HUDEP-2 (cell line): Measurements from ENCODE around the gene PSTPIP1.

ENCODE experiments used
- DNase-seq, 76 experiments: peaks; one replicate each; lab custom pipeline; 2025; ENCODE audit not compliant: unreplicated experiment in 76 of 76; lab: John Stamatoyannopoulos, UW

PSTPIP1 gene

DNA sequence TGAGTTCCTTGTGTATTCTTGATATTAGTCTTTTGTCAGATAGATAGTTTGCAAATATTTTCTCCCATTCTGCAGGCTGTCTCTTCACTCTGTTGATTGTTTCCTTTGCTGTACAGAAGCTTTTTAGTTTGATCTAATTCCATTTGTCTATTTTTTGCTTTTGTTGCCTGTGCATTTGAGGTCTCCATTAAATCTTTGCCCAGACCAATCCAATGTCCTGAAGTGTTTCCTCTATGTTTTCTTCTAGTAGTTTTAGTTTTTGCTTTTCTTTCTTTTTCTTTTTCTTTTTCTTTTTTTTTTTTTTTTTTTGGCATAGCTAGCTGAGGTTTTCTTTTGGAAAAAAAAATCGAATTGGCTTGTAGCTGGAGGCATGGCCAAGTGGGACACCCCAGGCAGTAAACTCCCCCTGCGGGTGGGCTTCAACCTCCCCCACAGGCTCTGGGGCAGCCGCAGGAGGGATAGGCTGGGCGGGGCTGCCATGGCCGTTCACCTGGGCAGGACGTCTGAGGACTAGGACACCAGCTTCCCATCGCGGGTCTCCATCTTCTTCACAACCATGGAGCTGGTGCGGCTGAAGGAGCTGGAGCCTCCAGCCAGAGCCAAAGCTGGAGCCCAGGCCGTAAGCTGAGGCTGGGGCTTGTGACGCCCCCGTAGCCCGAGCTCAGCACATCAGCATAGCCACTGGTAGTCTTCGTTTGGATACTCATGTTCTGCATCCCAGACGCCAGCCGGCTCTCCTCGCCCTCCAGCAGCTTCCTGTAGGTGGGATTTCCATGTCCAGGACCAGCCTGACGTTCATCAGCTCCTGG is 16.2 kb upstream of the PSTPIP1 start:
- DNase-seq, result no peak

DNA sequence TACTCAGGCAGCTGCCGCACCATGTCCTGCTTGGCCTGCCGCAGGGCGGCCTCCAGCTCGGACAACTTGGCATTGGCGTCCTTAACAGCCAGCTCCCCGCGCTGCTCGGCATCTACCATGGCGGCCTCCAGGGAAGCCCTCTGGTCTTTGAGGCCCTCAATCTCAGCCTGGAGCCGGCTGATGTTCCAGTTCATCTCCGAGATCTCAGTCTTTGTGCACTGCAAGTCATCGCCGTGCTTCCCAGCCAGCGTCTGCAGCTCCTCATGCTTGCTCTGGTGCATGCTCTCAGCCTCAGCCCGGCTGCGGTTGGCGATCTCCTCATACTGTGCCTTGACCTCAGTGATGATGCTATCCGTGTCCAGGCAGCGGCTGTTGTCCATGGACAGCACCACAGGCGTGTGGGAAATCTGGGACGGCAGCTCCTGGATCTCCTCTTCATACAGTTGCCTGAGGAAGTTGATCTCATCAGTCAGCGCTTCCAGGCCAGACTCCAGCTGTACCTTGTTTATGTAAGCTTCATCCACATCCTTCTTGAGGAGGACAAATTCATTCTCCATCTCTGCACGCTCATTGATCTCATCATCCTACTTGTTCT is 15.5 kb upstream of the PSTPIP1 start:
- DNase-seq, result no peak

DNA sequence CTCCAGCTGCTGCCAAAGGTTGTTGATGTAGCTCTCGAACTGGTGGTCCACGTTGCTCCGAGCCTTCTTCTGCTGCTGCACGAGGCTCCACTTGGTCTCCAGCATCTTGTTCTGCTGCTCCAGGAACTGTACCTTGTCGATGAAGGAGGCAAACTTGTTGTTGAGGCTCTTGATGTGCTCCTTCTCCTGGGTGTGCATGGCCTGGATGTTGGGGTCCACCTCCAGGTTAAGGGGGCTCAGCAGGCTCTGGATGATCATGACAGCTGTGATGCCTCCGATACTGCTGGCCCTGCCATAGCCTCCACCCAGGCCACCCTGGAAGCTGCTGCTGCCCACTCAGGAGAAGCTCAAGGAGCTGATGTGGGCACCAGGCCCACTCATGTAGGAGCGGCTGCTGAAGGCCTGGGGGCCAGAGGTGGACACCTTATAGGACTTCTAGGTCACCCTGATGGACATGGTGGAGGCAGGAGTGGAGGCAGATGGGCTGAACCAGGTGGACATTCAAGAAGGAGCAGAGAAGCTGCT is 14.9 kb upstream of the PSTPIP1 start:
- DNase-seq, result no peak

DNA sequence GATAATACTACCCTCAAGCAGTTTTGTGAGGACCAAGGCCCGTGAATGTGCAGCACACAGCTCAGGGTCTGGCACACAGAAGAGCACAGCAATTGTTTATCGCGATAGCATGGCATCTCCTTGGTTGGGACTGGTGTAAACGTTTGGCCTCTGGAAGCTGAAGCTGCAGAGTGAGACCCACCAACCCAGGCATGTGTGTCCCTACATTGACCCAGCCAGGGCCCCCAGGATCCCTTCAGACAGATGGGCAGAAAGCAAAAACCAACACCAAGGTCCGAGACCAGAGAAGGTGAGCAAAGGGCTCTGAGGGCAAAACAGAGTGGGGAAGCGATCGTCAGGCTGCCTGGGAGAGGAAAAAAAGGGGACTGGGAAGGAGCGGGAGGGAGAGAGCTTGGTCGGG is 12.6 kb upstream of the PSTPIP1 start:
- DNase-seq, result no peak

DNA sequence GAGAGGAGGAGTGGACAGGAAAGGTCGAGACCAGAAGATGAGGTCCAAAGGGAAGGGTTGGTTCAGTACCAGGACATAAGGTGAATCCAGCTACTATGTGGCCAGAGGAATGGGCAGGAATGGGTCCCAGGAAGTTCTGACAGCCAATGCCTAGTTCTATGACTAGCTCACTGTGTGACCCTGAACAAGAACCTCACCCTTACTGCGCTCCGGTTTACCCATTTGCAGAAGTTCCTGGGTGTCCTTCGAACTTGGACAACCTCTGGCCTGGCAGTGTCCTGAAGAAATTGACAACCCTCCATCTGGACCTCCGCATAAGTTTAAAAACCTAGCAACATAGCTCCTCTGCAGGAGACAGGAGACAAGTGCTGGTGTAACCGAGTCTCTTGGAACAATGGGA is 12.2 kb upstream of the PSTPIP1 start:
- no peak for DNase-seq

DNA sequence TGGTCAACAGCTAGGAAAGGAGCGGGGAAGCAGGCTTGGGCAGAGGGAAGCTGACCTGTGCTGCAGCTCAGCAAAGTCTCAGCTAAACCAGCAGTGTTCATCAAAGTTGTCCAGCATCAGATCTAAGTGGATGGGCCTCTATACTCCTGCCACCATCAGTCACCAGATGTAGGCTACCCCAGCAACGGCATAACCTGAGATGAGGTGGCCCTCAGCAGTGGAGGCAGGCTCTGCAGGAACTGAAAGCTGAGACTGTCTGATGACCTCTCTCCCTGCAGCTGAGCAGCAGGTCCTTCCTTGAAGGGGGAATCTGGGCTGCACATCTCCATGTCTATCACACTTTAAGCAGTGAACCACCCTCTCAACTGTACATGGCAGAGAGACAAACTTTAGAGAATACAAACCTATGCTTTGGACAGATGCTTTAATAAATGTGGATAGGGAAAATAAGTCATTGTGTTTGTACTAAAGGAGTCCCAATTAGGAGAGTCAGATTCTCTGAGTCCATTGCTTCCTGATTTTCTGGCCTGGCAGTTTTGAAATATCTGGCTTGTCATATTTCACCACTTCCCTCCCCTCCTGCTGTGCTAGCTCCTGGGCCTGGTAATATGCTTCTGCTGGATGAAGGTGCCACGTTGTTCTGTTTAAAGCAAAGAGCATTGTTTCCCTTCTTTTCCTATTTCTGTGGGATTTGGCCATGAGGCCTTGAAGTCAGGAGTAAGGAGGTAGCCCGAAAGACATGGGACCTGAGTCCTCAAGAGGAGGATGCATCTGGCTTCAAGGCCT is 11.1 kb upstream of the PSTPIP1 start:
- DNase-seq, result no peak

DNA sequence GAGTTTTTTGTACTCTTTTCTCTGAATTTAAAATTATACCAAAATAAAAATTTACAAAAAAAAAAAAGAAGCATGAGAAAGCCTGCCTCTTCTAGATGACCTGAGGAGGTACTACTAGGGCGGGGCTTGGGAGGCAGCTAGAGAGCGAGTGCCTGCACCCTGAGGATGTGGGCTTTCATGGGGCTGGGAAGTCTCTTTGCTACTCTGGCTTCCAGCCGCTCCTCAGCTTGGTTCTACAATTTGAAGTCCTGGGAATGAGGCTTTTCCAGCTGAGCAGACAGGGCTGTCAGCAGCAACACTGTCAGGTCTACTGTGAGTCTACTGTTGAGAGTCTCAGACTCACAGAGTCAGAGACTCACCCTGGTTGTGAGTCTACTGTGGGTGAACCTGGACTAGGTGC is 8.2 kb upstream of the PSTPIP1 start:
- no peak for DNase-seq

DNA sequence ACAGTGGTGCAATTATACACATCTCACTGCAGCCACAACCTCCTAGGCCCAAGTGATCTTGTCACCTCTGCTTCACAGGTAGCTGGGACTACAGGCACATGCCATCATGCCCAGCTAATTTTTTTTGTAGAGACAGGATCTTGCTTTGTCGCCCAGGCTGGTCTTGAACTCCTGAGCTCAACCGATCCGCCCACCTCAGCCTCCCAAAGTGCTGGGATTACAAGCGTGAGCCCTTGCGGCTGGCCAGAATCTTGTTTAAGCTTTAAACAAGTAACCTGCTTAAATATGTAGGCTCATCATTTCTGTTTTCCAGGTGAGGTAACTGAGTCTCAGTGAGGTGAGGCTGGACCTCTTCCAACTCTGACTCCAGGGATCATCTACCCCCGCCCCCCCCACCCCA is 7.7 kb upstream of the PSTPIP1 start:
- no peak for DNase-seq

DNA sequence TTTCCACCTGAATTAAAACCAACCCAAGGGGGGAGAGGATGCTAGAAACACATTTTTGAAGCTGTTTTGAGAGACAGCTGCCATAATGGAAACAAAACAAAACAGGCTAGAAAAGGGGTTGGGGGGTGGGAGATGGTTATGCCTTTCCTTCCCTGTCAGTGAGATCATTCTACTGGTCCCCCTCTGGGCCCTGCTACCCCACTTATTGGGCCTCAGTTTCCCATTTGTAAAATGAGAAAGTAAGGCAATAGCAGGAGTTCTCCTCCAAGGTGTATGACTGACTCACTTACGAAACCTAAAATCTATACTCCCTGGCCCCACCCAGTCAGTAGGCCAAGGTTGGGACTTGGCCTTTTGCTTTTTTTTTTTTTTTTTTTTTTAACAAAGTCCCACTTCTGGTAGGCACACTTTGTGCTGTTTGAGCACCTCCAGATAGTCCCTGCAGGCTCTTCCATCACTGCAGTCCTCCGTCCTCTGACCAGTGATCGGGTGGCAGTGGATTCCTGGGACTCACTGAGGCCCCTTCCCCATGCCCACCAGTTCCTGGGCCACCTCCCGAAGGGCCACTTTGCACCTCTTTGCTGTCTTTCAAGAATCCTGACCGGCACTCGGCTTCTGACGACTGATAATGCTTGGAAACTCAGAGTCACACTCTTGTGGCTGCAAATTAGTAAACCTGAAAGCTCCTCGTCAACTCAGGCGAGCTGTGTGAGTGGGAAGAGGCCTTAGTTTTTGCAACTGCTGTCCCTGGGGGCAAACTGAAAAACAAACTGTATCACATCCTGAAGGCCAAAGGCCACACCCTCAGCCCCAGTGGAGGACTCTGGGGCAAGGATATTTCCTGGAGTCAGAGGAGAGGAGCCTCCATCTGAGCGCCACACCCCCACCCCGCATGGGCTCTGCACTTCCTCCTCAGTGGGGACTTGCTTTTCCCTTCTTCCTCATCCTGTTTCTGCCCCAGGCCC is 6.7 kb upstream of the PSTPIP1 start:
- DNase-seq, result no peak

DNA sequence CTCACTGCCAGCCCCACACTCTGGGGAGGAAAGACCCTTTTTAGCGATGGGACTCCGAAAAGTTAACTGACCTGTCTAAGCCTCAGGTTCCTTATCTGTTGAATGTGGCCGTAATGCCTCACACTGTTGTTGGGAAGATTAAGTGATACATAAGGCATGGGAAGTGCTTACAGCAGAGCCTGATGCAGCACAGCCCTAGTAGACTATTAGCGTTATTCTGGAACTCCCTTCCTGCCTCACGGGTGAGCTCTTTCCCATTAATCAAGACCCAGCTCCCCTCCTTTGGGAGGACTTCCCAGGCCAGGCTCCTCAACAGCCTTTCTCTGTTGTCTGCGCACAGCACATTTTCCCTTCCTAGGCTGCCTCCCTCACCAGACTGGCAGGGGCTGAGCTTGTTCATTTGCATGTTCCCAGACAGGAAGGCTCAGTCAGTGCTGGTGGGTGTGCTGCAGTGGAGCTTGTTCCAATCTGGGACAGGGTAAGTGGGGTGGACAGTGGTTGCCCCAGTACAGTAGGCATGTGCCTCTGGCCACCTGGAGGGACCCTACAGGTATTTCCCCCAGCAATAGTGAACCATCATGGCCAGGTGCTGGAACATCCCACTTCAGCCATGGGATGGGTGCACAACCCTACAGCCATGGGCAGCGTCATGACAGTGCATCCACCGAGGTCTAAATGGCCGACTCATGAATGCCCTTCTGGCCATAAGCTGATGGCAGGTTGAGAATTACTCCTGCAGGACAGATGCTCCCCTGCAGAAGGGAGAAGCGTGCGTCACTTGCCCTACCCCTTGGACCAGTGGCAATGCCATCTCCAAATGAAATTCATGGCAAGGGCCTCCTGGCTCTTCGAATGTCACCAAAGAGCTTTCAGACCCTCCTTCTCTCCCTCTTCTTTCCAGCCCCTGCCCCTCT is 5.8 kb upstream of the PSTPIP1 start:
- DNase-seq, result no peak

DNA sequence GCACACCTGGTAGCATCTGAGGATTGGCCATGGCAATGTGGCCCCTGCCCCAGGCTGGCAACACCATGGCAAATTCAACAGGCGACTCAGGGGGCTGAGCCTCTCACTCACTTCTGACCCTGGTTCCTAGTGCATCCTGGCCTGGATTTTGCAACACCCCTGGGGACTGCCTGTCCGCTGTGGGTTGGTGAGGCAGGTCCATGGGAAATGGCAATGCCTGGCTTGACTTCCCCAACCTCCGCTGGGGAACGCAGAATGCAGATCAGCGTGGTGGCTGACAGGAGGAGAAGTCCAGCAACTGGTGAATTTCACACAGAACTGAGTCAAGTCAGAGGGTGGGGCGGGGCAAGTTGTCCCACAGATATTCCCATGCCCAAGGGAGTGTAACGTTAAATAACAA is 3.9 kb upstream of the PSTPIP1 start:
- DNase-seq, result no peak

DNA sequence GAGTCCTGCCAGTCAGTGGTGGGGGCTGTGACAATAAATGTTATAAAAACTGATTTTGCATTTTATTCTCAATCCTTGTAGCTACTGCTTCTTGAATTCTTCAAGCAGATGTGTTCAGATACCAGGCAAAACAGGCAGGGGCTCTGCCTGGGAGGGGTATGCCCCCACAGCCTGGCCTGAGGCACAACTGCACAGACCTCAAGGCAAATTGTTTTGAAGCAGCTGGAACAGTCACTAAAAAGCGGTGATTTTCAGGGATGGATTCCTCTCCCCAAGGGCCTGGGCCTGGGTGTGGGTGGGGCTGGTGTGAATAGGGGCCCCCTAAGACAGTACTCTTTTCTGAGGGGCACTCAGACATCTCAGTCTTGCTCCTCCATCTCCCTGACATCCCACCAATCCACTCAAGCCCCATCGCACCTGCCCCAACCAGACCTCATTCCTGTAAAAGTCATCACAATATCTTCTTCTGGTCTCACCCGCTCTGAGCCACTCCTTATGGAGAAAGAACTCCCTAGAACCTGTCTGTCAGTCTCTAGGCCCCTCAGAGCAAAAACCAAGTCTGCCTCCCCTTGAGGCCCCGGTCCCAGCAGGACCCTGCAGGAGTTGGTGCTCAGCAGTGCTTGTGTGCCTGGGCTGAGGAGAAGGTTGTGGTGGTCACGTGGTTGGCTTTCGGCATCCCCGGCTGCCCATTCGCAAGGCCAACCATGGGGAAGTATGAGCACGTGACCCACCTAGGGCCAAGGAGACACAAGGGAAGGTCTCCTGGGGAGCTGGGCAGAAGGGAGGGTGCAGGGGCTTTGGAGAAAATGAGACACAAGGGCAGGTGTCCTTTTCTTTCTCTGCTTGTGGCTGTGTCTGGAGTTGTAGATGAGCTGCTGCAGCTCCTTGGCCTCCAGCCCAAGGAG is 2.9 kb upstream of the PSTPIP1 start:
- no peak for DNase-seq

DNA sequence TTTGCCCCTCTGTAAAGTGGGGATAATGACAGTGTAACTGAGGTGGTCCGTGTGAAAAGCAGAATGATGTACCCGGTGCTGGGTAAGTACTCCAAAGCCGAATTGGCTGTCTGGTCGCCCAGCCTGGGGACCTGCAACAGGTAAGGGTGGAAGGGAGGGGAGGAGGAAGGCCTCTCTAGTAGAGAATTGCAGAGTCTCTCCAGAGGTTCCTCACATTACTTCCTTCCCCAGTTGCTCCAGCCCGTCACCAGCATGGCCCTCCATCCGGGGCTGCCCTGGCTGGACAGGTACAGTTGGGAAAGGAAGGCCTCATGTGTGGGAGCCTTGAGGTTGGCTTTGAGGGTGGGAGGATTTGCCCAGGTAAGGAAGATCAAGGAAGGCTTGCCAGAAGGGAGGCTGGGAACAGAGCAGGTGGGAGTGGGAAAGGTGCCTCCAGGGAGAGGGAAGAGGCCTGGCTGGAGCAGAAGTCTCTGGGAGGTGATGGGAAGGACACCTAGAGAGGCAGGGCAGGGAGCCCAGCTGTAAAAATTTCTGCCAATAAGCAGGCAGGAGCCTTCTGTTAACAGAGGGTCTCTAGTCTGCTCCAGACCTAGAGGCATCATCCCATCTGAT is 1.7 kb upstream of the PSTPIP1 start:
- DNase-seq, result no peak

DNA sequence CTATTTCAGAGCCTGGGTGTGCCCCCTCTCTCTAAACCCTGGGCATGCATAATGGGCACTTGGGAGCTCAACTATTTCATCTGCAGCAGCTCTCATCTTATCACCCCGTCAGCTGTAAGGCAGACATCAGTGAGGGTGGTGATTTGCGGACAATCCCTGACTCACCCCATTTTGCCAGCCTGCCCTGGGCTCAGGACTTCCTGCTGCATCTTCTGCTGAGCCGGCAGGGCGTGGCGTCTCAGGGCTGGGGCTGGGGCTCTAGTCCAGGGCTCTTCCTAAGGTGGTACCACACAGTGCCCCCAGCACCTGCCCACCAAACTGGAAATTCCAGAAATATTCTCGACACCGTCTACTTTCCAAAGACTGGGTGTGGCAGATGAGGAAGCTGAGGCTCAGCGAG is 925 bp upstream of the PSTPIP1 start:
- no peak for DNase-seq

DNA sequence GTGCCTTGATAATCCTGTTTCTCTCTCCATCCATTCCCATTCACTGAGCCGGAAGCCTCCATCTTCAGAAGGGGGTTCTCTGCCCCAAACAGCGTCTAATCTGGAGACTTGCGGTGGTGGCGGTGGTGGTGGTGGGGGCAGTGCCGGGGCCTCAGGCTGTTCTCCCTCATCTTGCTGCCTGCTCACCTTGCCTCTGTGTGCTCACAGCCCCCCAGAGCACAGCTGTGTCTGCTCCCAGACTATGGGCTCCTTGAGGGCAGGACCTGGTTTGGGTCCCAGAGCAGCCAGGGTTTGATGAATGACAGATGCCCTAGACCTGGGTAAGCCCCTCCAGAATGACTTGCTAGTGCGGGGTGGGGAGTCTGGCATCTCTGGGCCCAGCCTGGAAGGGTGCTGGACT is 430 bp upstream of the PSTPIP1 start:
- no peak for DNase-seq

DNA sequence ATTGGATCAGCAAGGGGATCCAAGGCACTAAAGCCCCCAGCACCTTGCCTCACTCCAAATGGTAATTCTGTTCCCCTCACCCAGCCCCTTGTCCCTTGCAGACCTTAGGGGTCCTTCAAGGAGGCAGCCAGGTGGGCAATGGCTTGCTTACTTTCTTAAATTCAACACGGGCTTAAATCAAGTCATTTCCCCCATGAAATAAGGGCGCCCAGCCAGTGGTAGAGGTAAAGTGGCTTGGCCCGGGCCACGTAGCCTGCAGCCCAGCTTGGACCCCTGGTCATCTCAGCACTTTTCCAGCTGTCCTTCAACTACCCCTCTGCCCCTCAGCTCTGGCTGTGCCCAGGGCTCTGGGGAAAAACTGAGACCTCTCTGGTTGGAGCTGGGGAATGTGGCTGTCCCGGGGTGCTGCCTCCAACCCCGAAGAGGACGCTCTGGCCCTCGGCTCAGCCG is 1.2 kb downstream of the PSTPIP1 start:
- DNase-seq, result no peak

DNA sequence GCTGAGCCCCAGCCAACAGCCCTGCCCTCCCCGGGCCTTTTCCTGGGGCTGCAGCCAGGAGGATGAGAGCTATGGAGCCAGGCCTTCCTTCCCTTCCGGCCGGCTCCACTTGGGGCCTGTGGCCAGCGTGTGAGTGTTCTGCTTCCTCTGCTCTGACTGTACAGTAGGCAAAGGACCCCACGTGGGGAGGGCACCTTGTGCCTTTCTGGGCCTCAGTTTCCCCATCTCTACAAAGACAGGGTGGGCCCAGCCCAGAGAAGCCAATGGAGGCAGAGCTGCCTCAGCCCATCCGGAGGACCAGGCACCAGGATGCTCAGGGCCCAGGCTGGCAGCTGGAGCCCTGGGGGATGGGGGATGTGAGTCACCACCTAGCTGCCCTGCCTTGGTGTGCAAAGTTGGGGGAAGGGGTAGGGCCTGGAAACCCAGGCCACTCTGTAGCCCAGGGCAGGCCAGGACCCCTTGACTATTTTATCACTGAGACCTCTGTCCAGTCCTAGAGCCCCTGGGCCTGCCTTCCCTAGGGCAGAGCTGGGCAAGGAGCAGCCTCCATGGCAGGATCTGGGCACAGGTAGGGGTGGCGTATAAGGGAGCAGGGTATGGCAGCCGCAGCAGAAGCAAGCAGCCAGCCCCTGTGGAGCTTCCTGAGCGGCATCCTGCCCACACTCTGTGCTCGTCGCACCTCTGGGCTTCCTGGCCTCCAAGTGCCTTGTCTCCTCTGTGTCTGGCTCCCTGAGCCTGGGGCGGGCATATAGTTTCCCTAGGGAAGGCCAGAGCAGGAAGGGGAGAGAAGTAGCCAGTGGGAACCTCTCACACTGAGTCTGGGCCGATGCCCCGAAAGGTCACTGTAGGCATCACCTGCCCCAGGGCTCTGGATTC is 1.8 kb downstream of the PSTPIP1 start:
- DNase-seq, result no peak
